GM12878 (cell line): ENCODE measurements around the gene PPM1N.

ENCODE experiments used
- EP300 ChIP-seq, 2 experiments: fragments of 150-350 bp in 1 of 2; IDR thresholded peaks; 2 replicates each; pipeline ENCODE4 v1.6.1; 2011 to 2012; ENCODE audit warnings: low read depth in 2 of 2, low read length in 2 of 2, borderline replicate concordance in 1 of 2, improper control_type of control experiment in 1 of 2, inconsistent platforms in 1 of 2; ENCODE audit not compliant: control insufficient read depth in 1 of 2
- GABPA ChIP-seq: IDR thresholded peaks from 2 replicates; pipeline ENCODE4 v1.6.1; 2014; ENCODE audit warnings: antibody characterized with exemption, low read depth, mild to moderate bottlenecking, inconsistent platforms
- MTA3 ChIP-seq: IDR thresholded peaks from 2 replicates; pipeline ENCODE4 v1.6.1; 2012; ENCODE audit warnings: low read length, inconsistent platforms, borderline replicate concordance
- PAX8 ChIP-seq: fragments of 450-650 bp; IDR thresholded peaks from 2 replicates; pipeline ENCODE4 v1.6.1; 2017; ENCODE audit warnings: mild to moderate bottlenecking, moderate library complexity
- POLR2AphosphoS5 ChIP-seq: IDR thresholded peaks from 2 replicates; pipeline ENCODE4 v1.6.1; 2011; ENCODE audit warnings: mild to moderate bottlenecking, low read length, inconsistent platforms
- RFX5 ChIP-seq: IDR thresholded peaks from 2 replicates; pipeline ENCODE4 v1.6.1; 2011; ENCODE audit warnings: low read depth, low read length, improper control_type of control experiment
- SIN3A ChIP-seq: IDR thresholded peaks from 2 replicates; pipeline ENCODE4 v1.6.1; 2012; ENCODE audit warnings: low read depth, low read length, improper control_type of control experiment
- SP1 ChIP-seq: IDR thresholded peaks from one replicate; pipeline ENCODE4 v1.6.1; 2011; ENCODE audit warnings: low read depth, low read length
- TCF12 ChIP-seq: IDR thresholded peaks from 2 replicates; pipeline ENCODE4 v1.6.1; 2011; ENCODE audit warnings: low read depth, mild to moderate bottlenecking, low read length
- TF ChIP-seq, protein P1 (sequence below): fragments of 450-650 bp; IDR thresholded peaks from 2 replicates; pipeline ENCODE4 v1.6.1; 2017; ENCODE audit warnings: mild to moderate bottlenecking
- TF ChIP-seq, protein P2 (sequence below), 3 experiments: IDR thresholded peaks in 2 of 3; conservative IDR thresholded peaks in 1 of 3; 2 replicates each; pipeline ENCODE4 v1.5.1; 2011; ENCODE audit warnings: low read depth in 3 of 3, low read length in 3 of 3, mild to moderate bottlenecking in 3 of 3, control low read depth in 2 of 3, moderate library complexity in 2 of 3, inconsistent platforms in 1 of 3, mixed read lengths in 1 of 3; ENCODE audit not compliant: control insufficient read depth in 2 of 3, insufficient read depth in 1 of 3; ENCODE audit errors: extremely low read depth in 1 of 3
- TF ChIP-seq, protein P3 (sequence below): IDR thresholded peaks from 2 replicates; pipeline ENCODE4 v1.6.1; 2011; ENCODE audit warnings: low read depth, low read length, improper control_type of control experiment, borderline replicate concordance
- TF ChIP-seq, protein P4 (sequence below): IDR thresholded peaks from 2 replicates; pipeline ENCODE4 v1.6.1; 2011; ENCODE audit warnings: borderline replicate concordance, low read depth, mild to moderate bottlenecking, moderate library complexity, mixed read lengths, low read length; ENCODE audit not compliant: insufficient read depth; ENCODE audit errors: extremely low read length

DNA sequence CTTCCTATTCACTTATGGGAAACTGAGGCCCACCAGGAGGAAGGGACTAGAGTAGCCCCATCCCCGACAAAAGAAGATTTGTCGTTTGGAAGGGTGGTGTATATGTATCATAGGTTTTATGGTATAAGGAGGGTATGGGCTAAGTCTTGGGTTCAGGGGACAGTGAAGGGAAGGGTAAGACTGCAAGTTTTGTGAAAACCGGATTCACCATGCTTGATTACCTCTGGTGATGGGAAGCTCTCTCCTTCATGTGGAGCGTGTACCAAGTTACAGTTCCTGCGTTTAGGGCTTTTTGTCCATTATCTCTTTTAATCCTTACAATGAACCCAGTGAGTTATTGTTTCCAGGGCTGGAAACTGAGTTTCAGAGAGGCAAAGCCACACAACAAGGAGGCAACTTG lies 12.8 kb downstream of the PPM1N start:
- TF ChIP-seq, protein P1, sequence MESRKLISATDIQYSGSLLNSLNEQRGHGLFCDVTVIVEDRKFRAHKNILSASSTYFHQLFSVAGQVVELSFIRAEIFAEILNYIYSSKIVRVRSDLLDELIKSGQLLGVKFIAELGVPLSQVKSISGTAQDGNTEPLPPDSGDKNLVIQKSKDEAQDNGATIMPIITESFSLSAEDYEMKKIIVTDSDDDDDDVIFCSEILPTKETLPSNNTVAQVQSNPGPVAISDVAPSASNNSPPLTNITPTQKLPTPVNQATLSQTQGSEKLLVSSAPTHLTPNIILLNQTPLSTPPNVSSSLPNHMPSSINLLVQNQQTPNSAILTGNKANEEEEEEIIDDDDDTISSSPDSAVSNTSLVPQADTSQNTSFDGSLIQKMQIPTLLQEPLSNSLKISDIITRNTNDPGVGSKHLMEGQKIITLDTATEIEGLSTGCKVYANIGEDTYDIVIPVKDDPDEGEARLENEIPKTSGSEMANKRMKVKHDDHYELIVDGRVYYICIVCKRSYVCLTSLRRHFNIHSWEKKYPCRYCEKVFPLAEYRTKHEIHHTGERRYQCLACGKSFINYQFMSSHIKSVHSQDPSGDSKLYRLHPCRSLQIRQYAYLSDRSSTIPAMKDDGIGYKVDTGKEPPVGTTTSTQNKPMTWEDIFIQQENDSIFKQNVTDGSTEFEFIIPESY = no peak
- TF ChIP-seq, protein P2, sequence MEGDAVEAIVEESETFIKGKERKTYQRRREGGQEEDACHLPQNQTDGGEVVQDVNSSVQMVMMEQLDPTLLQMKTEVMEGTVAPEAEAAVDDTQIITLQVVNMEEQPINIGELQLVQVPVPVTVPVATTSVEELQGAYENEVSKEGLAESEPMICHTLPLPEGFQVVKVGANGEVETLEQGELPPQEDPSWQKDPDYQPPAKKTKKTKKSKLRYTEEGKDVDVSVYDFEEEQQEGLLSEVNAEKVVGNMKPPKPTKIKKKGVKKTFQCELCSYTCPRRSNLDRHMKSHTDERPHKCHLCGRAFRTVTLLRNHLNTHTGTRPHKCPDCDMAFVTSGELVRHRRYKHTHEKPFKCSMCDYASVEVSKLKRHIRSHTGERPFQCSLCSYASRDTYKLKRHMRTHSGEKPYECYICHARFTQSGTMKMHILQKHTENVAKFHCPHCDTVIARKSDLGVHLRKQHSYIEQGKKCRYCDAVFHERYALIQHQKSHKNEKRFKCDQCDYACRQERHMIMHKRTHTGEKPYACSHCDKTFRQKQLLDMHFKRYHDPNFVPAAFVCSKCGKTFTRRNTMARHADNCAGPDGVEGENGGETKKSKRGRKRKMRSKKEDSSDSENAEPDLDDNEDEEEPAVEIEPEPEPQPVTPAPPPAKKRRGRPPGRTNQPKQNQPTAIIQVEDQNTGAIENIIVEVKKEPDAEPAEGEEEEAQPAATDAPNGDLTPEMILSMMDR (IDR thresholded peaks at IDR 0.05 in 2 of 3, conservative IDR thresholded peaks at IDR 0.05 in 1 of 3; ENCODE audit: control insufficient read depth in 2 of 3, extremely low read depth in 1 of 3, insufficient read depth in 1 of 3, low read depth in 3 of 3, low read length in 3 of 3) = no peak
- TF ChIP-seq, protein P3, sequence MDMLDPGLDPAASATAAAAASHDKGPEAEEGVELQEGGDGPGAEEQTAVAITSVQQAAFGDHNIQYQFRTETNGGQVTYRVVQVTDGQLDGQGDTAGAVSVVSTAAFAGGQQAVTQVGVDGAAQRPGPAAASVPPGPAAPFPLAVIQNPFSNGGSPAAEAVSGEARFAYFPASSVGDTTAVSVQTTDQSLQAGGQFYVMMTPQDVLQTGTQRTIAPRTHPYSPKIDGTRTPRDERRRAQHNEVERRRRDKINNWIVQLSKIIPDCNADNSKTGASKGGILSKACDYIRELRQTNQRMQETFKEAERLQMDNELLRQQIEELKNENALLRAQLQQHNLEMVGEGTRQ = no peak
- TF ChIP-seq TCF12 (no peak), SP1 (no peak), EP300 (IDR thresholded peaks at IDR 0.05; ENCODE audit: borderline replicate concordance in 1 of 2, control insufficient read depth in 1 of 2, low read depth in 2 of 2, low read length in 2 of 2) (no peak), SIN3A (no peak), PAX8 (no peak), RFX5 (no peak), GABPA (no peak), POLR2AphosphoS5 (peak; percentile 47; the same call in 1 of the 2 replicates), MTA3 (no peak)
- TF ChIP-seq, protein P4, sequence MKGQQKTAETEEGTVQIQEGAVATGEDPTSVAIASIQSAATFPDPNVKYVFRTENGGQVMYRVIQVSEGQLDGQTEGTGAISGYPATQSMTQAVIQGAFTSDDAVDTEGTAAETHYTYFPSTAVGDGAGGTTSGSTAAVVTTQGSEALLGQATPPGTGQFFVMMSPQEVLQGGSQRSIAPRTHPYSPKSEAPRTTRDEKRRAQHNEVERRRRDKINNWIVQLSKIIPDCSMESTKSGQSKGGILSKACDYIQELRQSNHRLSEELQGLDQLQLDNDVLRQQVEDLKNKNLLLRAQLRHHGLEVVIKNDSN = no peak
